GM12891 (cell line): ENCODE measurements around the gene RAB14.

ENCODE experiments used
- DNase-seq: peaks from one replicate; pipeline ENCODE4 v3.0.0; 2011; ENCODE audit warnings: low spot score; ENCODE audit not compliant: insufficient read length
- FAIRE-seq: peaks from 2 replicates; lab custom pipeline; 2011; peaks lifted over from hg19 to GRCh38; lab: Jason Lieb, UNC
- PAX5 ChIP-seq: IDR thresholded peaks from 2 replicates; pipeline ENCODE4 v1.6.1; 2011; ENCODE audit warnings: low read length, moderate library complexity, mild to moderate bottlenecking; ENCODE audit not compliant: insufficient read depth, severe bottlenecking
- POLR2A ChIP-seq: IDR thresholded peaks from 2 replicates; pipeline ENCODE4 v1.6.1; 2011; ENCODE audit warnings: low read depth, low read length, control low read depth
- POLR2AphosphoS5 ChIP-seq: IDR thresholded peaks from 2 replicates; pipeline ENCODE4 v1.6.1; 2011; ENCODE audit warnings: low read depth, low read length, control low read depth
- POU2F2 ChIP-seq: IDR thresholded peaks from 2 replicates; pipeline ENCODE4 v1.6.1; 2011; ENCODE audit warnings: low read depth, mild to moderate bottlenecking, control low read depth, low read length, moderate library complexity
- SPI1 ChIP-seq: IDR thresholded peaks from 2 replicates; pipeline ENCODE4 v1.6.1; 2011; ENCODE audit warnings: low read depth, low read length, control low read depth
- TAF1 ChIP-seq: IDR thresholded peaks from 2 replicates; pipeline ENCODE4 v1.6.1; 2011; ENCODE audit warnings: low read depth, low read length, control low read depth

The RAB14 gene

GRCh38 chr9:121194730-121195129 is 6.9 kb downstream of the RAB14 start:
- TF ChIP-seq PAX5 (no peak), POLR2A (no peak), POLR2AphosphoS5 (no peak), SPI1 (no peak), POU2F2 (no peak), TAF1 (no peak)
- FAIRE-seq: no peak

GRCh38 chr9:121192959-121193640 is 8.6 kb downstream of the RAB14 start:
- no peak for FAIRE-seq
- no peak for TF ChIP-seq PAX5
- no peak for TF ChIP-seq TAF1
- no peak for TF ChIP-seq POU2F2
- no peak for DNase-seq

More at GRCh38 chr9:121194730-121195129, 6.9 kb downstream of the RAB14 start:
- DNase-seq: no peak

GRCh38 chr9:121192518-121192917 is 9.2 kb downstream of the RAB14 start:
- no peak for FAIRE-seq
- TF ChIP-seq SPI1 (no peak), TAF1 (no peak), POU2F2 (no peak), PAX5 (no peak), POLR2AphosphoS5 (no peak), POLR2A (no peak)
- no peak for DNase-seq

DNA sequence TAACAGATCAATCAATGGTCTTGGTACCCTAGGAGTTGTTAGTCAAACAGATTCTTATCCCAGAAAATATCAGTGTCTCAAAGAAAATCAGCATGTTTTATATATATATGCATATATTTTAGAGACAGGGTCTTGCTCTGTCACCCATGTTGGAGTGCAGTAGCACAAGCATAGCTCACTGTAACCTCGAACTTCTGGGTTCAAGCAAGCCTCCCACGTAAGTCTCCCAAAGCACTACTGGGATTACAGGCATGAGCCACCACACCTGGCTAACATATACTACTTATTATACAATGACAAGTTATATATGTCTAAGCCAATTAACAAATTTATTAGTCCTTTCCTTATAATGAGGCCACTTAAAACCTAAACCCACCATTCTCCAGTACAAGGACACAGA is 10.4 kb downstream of the RAB14 start:
- TF ChIP-seq POU2F2: no peak
- no peak for TF ChIP-seq POLR2AphosphoS5
- no peak for TF ChIP-seq POLR2A
- FAIRE-seq (no peak), DNase-seq (no peak)

DNA sequence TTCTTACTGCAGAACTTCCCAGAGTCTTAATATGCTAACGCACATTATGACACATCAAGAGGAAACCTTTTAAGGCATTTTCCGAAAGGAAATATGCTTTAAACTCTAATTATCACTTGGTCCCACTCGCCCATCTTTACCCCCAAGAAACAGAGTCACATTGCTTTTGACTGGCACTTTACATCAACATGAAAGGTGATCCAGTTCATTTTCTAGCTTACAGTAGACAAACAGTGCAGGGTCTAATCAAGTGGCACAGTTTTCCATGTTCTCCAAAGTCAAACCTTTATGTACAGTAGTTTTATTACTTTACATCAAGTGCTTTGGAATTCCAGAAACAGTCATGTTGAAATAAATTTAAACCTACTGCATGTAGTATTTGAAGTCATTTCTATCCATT is 12.0 kb downstream of the RAB14 start:
- TF ChIP-seq PAX5: no peak
- no peak for TF ChIP-seq POU2F2
- no peak for TF ChIP-seq SPI1
- TF ChIP-seq TAF1: no peak
- TF ChIP-seq POLR2AphosphoS5: no peak
- no peak for TF ChIP-seq POLR2A
- no peak for DNase-seq
- no peak for FAIRE-seq

GRCh38 chr9:121189006-121189405 is 12.7 kb downstream of the RAB14 start:
- DNase-seq (no peak), FAIRE-seq (no peak)
- TF ChIP-seq SPI1 (no peak), TAF1 (no peak), POU2F2 (no peak), POLR2A (no peak), POLR2AphosphoS5 (no peak), PAX5 (no peak)

GRCh38 chr9:121187636-121188305 is 13.9 kb downstream of the RAB14 start:
- TF ChIP-seq TAF1 (no peak), PAX5 (no peak), POLR2A (no peak), SPI1 (no peak), POU2F2 (no peak), POLR2AphosphoS5 (no peak)
- FAIRE-seq (no peak), DNase-seq (no peak)

DNA sequence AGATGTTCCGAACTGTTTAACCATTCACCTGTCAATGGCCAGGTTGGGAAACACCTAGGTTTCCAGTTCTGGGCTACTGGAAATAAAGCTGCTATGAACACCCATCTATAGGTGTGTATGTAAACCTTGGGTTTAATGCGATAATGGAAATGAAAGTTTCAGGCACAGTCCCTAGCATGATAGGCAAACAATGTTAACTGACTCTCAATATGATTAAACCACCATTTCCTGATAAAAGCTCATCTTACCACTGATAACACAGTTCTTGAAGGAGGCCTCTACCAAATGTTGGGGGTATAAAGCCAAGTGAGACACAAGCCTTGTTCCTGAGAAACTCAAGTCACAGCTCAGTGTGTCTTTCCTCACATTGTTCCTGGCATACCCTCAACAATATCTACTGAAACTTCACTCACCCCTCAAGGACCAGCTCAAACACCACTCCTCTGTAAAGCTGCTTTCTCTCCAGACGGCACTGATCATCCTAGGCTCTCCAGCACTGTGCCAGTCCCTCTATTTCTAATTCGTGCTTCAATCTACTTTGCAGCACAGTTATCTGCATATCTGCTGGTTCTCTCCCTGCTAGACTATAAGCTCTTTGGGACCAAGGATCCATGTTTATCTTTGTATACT is 15.8 kb downstream of the RAB14 start:
- TF ChIP-seq POU2F2 (no peak), TAF1 (no peak), POLR2A (no peak), PAX5 (no peak), POLR2AphosphoS5 (no peak), SPI1 (no peak)
- DNase-seq (no peak), FAIRE-seq (peak; percentile 85)

GRCh38 chr9:121185178-121185745 is 16.4 kb downstream of the RAB14 start:
- TF ChIP-seq POU2F2: no peak
- no peak for TF ChIP-seq TAF1
- TF ChIP-seq PAX5: no peak
- TF ChIP-seq POLR2A: no peak
- TF ChIP-seq POLR2AphosphoS5: no peak
- no peak for TF ChIP-seq SPI1
- no peak for DNase-seq
- peak; percentile 59 for FAIRE-seq
